NB4 (cell line): Measurements from ENCODE around the gene CYP2S1.

Experiments used
- DNase-seq: peaks from one replicate; pipeline ENCODE4 v3.0.0; 2010; ENCODE audit warnings: low read depth
- H3K4me3 ChIP-seq: one replicate; pipeline ENCODE4 v1.5.1; 2011; ENCODE audit warnings: mild to moderate bottlenecking, low read depth, low read length, moderate library complexity
- CTCF ChIP-seq: IDR thresholded peaks from one replicate; pipeline ENCODE4 v1.5.1; 2012; ENCODE audit warnings: low read depth, low read length
- MAX ChIP-seq: IDR thresholded peaks from 2 replicates; pipeline ENCODE4 v1.6.1; 2011; ENCODE audit warnings: low read depth, low read length
- MYC ChIP-seq: IDR thresholded peaks from 2 replicates; pipeline ENCODE4 v1.6.1; 2011; ENCODE audit warnings: low read depth, low read length
- POLR2A ChIP-seq: IDR thresholded peaks from 2 replicates; pipeline ENCODE4 v1.6.1; 2011; ENCODE audit warnings: mild to moderate bottlenecking; ENCODE audit not compliant: insufficient read length; ENCODE audit errors: extremely low read depth

The CYP2S1 gene

GRCh38 chr19:41230067-41230857 is 37.2 kb downstream of the CYP2S1 start:
- TF ChIP-seq POLR2A: no peak
- TF ChIP-seq MAX: no peak
- TF ChIP-seq CTCF: no peak
- TF ChIP-seq MYC: no peak
- H3K4me3 ChIP-seq: no peak overlapping the region
- DNase-seq: no peak

- DNase-seq: no peak
- TF ChIP-seq CTCF: no peak
- TF ChIP-seq POLR2A: no peak
- TF ChIP-seq MYC: no peak
- no peak for TF ChIP-seq MAX
- H3K4me3 ChIP-seq: no peak overlapping the region
Measured at GRCh38 chr19:41232686-41233085, 39.7 kb downstream of the CYP2S1 start.

GRCh38 chr19:41233748-41234240 is 40.8 kb downstream of the CYP2S1 start:
- H3K4me3 ChIP-seq: no peak overlapping the region
- DNase-seq: peak; percentile 52
- no peak for TF ChIP-seq MYC
- no peak for TF ChIP-seq CTCF
- TF ChIP-seq POLR2A: no peak
- TF ChIP-seq MAX: no peak

- no peak overlapping the region for H3K4me3 ChIP-seq
- DNase-seq: no peak
- TF ChIP-seq CTCF (no peak), POLR2A (no peak), MAX (no peak), MYC (no peak)
Measured at GRCh38 chr19:41234512-41235168, 41.6 kb downstream of the CYP2S1 start.

- no peak overlapping the region for H3K4me3 ChIP-seq
- DNase-seq: no peak
- no peak for TF ChIP-seq CTCF
- no peak for TF ChIP-seq MYC
- TF ChIP-seq POLR2A: no peak
- no peak for TF ChIP-seq MAX
Measured at GRCh38 chr19:41235480-41235879, 42.5 kb downstream of the CYP2S1 start.
